Esophagus (tissue), 2 donors: ENCODE results near the gene PREX1. TPM values are rescaled to one million over a fixed set of nuclear protein-coding genes. Genes with fewer than 3 reads are reported as not detected.
A peak's percentile ranks its signal among the peaks of the same experiment; 100 is the strongest.

Experiments used
- H3K27ac ChIP-seq, 2 donors: one replicate each; pipeline ENCODE4 v1.5.1; 2013; ENCODE audit warnings: low read depth in 2 of 2, mild to moderate bottlenecking in 2 of 2, inconsistent platforms in 1 of 2, low read length in 1 of 2, moderate library complexity in 1 of 2
- H3K27me3 ChIP-seq, 2 donors: one replicate each; pipeline ENCODE4 v1.6.1; 2013; ENCODE audit warnings: low read length in 2 of 2, control low read depth in 1 of 2, mild to moderate bottlenecking in 1 of 2; ENCODE audit not compliant: insufficient read depth in 2 of 2, control insufficient read depth in 1 of 2
- H3K36me3 ChIP-seq, 2 donors: one replicate each; pipeline ENCODE4 v1.6.1; 2013; ENCODE audit warnings: low read length in 1 of 2; ENCODE audit not compliant: control insufficient read depth in 2 of 2, insufficient read depth in 2 of 2
- H3K4me1 ChIP-seq, 2 donors: one replicate each; pipeline ENCODE4 v1.6.1; 2013; ENCODE audit warnings: low read length in 1 of 2; ENCODE audit not compliant: control insufficient read depth in 2 of 2, insufficient read depth in 2 of 2
- H3K4me3 ChIP-seq, 2 donors: one replicate each; pipeline ENCODE4 v1.5.1; 2013; ENCODE audit warnings: low read length in 2 of 2, mild to moderate bottlenecking in 2 of 2, low read depth in 1 of 2, moderate library complexity in 1 of 2
- H3K9me3 ChIP-seq, 2 donors: one replicate each; pipeline ENCODE4 v1.6.1; 2013; ENCODE audit warnings: mild to moderate bottlenecking in 2 of 2, low read depth in 1 of 2, low read length in 1 of 2, moderate library complexity in 1 of 2; ENCODE audit not compliant: control insufficient read depth in 2 of 2, insufficient read depth in 1 of 2
- WGBS, 2 donors: extraction: QIAGEN DNeasy Blood & Tissue Kit; methylation state at CpG; one replicate each; pipeline ENCODE4 v1.1.7; 2013; 5-methylcytosine and 5-hydroxymethylcytosine counted together
- polyA plus RNA-seq, 2 donors: library from polyadenylated mRNA; stranded (reverse); fragments of 200-250 nt; gene quantifications; one replicate each; pipeline ENCODE4 v1.2.3, GENCODE V29; 2013
- donor health status: healthy with polysubstance abuse.
- donor health status: Bipolar disorder and iron deficiency.

Gene PREX1
- polyA plus RNA-seq, 2 donors: 2.5 to 3.0 TPM

DNA sequence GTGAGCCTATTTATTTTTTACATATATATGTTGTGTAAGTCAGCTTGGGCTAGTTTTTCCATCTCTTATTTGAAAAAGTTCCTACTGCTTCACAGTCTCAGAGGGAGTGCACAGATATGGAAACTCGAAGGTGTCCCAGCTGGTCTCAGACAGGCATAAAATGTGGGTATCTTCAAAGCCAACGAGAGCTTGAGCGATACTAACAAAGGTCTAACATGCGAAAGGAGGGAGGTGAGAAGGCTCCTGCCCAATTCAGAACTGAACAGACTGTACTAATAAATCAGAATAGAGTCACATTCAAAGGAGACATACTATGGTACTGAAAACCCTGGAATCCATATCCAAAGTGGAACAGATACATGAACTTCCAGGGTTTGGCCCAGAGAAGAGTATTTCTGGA lies 113.0 kb downstream of the PREX1 start:
- H3K27me3 ChIP-seq: no peaks in the 10 kb centered on the region
- no peaks in the 10 kb centered on the region for H3K36me3 ChIP-seq
- no peak overlapping the region for H3K27ac ChIP-seq
- H3K4me1 ChIP-seq: peaks cover 0 to 3% of the 10 kb centered on the region in 2 donors
- H3K4me3 ChIP-seq: no peak overlapping the region
- WGBS, 2 donors: 94% methylated on average over 4 of the region's 4 CpGs
- peaks cover 0 to 2% of the 10 kb centered on the region in 2 donors for H3K9me3 ChIP-seq

GRCh38 chr20:48711696-48712464 lies 115.9 kb downstream of the PREX1 start:
- WGBS, 2 donors: 87 to 89% methylated on average over 10 of the region's 10 CpGs
- no peaks in the 10 kb centered on the region for H3K36me3 ChIP-seq
- no peaks in the 10 kb centered on the region for H3K9me3 ChIP-seq
- H3K4me1 ChIP-seq: no peaks in the 10 kb centered on the region
- no peak overlapping the region for H3K4me3 ChIP-seq
- no peaks in the 10 kb centered on the region for H3K27me3 ChIP-seq
- no peak overlapping the region for H3K27ac ChIP-seq

GRCh38 chr20:48711044-48711428 lies 116.8 kb downstream of the PREX1 start:
- Histone ChIP-seq H3K36me3 (no peaks in the 10 kb centered on the region), H3K4me3 (no peak overlapping the region), H3K9me3 (no peaks in the 10 kb centered on the region), H3K27me3 (no peaks in the 10 kb centered on the region), H3K27ac (no peak overlapping the region), H3K4me1 (no peaks in the 10 kb centered on the region)
- WGBS, 2 donors: 79 to 89% methylated on average over 4 of the region's 4 CpGs

GRCh38 chr20:48710341-48711043 lies 117.3 kb downstream of the PREX1 start:
- H3K4me1 ChIP-seq: no peaks in the 10 kb centered on the region
- H3K36me3 ChIP-seq: no peaks in the 10 kb centered on the region
- H3K27ac ChIP-seq: no peak overlapping the region
- H3K4me3 ChIP-seq: no peak overlapping the region
- 93 to 94% methylated on average over 15 of the region's 15 CpGs for WGBS, 2 donors
- no peaks in the 10 kb centered on the region for H3K27me3 ChIP-seq
- H3K9me3 ChIP-seq: no peaks in the 10 kb centered on the region

DNA sequence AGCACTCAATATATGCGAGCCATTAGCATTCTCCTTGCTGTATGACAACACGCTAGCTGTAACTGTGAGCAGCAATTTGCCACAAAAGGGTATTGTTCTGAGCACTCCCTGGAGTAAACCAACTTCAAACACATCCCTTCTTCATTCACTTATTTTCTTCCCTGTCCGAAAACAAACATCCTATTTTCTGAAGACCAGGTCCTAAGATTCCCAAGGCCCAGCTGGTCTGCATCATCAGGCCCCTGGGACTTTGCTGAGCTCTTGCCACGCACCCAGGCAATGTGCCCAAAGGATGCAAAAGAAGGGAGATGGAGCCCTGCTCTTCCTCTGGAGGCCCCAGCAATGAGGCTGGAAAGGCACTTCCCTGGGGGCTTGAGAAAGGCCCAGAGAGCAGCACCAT lies 118.1 kb downstream of the PREX1 start:
- 81 to 83% methylated on average over 4 of the region's 4 CpGs for WGBS, 2 donors
- Histone ChIP-seq H3K4me3 (no peak overlapping the region), H3K36me3 (no peaks in the 10 kb centered on the region), H3K27me3 (no peaks in the 10 kb centered on the region), H3K4me1 (no peaks in the 10 kb centered on the region), H3K9me3 (no peaks in the 10 kb centered on the region), H3K27ac (no peak overlapping the region)

DNA sequence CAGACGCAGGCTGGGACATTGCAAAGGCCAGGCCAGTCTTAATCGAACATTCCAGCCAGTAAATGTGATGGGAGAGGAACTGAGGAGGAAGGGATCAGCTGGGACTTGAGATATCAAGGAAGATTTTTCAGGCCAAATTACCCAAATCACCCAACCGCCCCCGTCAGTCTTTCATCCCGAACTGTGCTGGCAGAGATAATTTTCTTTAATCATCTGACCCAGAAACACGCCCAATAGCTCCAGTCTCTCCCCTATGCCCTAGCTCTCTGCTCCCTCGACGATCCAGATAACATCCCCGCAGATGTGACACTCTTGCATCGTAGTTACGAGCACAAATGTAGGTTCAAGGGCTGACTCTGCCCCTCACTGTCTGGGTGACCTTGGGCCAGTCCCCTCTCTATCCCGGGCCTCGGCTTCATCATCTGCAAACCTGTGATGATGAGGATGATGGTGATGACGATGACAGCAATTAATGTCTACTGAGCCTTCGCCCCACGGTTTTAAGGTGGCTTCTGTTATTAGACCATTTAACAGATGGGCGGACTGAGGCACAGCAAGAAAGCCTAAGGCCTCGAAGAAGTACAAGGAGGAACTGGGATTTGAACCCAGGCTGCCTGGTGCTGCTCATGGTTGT lies 118.6 kb downstream of the PREX1 start:
- H3K36me3 ChIP-seq: no peaks in the 10 kb centered on the region
- no peaks in the 10 kb centered on the region for H3K4me1 ChIP-seq
- WGBS, 2 donors: 84 to 90% methylated on average over 18 of the region's 18 CpGs
- no peaks in the 10 kb centered on the region for H3K27me3 ChIP-seq
- H3K4me3 ChIP-seq: no peak overlapping the region
- H3K9me3 ChIP-seq: no peaks in the 10 kb centered on the region
- H3K27ac ChIP-seq: no peak overlapping the region

- H3K9me3 ChIP-seq: no peaks in the 10 kb centered on the region
- no peaks in the 10 kb centered on the region for H3K27me3 ChIP-seq
- no peaks in the 10 kb centered on the region for H3K36me3 ChIP-seq
- H3K4me1 ChIP-seq: no peaks in the 10 kb centered on the region
- 77 to 79% methylated on average over 11 of the region's 11 CpGs for WGBS, 2 donors
- H3K27ac ChIP-seq: no peak overlapping the region
- no peak overlapping the region for H3K4me3 ChIP-seq
Observed at GRCh38 chr20:48708630-48709029, 119.2 kb downstream of the PREX1 start.

DNA sequence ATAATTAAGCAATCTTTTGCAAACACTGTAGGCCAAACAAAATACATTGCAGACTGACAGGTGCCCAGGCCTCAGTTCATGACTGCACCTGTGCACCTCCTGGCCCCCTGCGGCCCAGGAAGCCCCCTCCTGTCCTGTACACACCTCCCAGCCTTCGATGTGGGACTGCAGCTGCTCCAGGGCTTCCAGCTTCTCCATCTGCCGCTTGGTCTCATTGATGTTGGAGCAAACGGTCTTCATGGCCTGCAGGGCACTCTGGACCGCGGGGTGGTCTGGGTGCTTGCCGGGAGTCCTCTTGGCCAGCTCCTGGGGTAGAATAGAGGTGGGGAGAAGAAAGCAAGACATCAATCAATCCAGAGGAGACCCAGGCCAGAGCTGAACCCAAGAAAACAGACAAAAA lies 119.7 kb downstream of the PREX1 start:
- Histone ChIP-seq H3K4me3 (no peak overlapping the region), H3K27me3 (no peaks in the 10 kb centered on the region), H3K4me1 (peaks cover 0 to 3% of the 10 kb centered on the region in 2 donors), H3K36me3 (no peaks in the 10 kb centered on the region), H3K9me3 (no peaks in the 10 kb centered on the region), H3K27ac (no peak overlapping the region)
- WGBS, 2 donors: 90 to 92% methylated on average over 7 of the region's 7 CpGs

DNA sequence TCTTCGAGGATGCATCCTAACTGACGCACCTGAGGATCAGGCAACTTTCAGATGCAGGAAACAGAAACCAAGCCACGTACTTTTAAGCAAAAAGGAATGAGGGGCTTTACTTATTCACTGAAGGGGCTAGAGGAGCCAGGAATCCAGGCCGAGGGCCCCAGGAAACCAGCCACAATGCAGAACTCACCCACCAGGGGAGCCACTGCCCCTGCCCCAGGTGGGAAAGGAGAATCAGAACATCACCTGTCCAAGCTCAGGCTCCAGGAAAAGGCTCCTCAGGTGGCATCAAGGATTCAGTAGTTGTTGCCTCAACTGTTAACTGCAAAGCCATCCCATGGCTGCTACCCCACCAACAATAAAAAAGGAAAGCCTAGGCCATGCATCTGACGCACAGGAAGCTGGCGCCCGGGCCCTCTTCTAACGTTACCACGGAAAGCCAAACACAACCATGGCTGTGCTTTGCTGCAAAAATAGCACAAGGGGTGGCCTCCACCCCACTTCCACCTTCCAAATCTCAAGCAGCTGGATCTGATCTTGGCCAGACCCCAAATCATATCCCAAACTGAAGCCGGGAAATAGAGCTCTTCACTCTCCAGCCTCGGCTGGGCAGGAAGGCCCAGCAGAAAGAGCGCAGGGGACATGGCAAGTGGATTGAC lies 121.0 kb downstream of the PREX1 start:
- H3K4me1 ChIP-seq: peaks cover 0 to 4% of the 10 kb centered on the region in 2 donors
- H3K36me3 ChIP-seq: no peaks in the 10 kb centered on the region

More for the DNA sequence above, 121.0 kb downstream of the PREX1 start:
- no peaks in the 10 kb centered on the region for H3K27me3 ChIP-seq
- no peak overlapping the region for H3K4me3 ChIP-seq
- H3K9me3 ChIP-seq: no peaks in the 10 kb centered on the region
- H3K27ac ChIP-seq: peak overlapping the region in 1 of 2 donors; percentile 11
- WGBS, 2 donors: 60 to 61% methylated on average over 12 of the region's 12 CpGs
